AG10803 (cell line): ENCODE measurements around the gene TMEM236.
A peak's percentile ranks its signal among the peaks of the same experiment; 100 is the strongest.

ENCODE experiments used
- DNase-seq: peaks from one replicate; pipeline ENCODE4 v3.0.0; 2010; ENCODE audit warnings: low read depth
- H3K4me3 ChIP-seq: 2 replicates; pipeline ENCODE4 v1.5.1; 2011; ENCODE audit warnings: mild to moderate bottlenecking, low read length, control low read depth
- TF ChIP-seq, protein P1 (sequence below): conservative IDR thresholded peaks from 2 replicates; pipeline ENCODE4 v1.5.1; 2011; ENCODE audit warnings: mild to moderate bottlenecking, low read length, control low read depth, inconsistent platforms

Gene TMEM236

DNA sequence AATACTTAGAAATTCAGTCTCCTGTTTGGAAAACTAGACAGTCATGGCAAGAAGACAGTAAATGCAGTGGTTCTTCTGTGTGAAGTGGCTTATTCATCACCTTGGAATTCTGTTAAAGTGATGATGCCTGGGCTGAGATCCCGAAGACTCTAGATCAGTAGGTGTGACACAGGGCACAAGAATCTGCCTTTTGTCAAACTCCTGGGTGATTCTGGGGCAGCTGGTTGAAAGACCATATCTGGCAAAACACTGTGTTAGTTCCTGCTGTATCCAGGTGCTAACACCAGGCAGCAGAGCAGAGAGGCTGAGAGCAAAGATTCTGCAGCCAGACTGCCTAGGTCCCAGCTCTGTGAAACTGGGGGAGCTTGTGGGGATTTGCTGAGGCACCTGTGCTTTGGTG is 83.7 kb downstream of the TMEM236 start:
- DNase-seq, result peak; percentile 94
- TF ChIP-seq, protein P1, sequence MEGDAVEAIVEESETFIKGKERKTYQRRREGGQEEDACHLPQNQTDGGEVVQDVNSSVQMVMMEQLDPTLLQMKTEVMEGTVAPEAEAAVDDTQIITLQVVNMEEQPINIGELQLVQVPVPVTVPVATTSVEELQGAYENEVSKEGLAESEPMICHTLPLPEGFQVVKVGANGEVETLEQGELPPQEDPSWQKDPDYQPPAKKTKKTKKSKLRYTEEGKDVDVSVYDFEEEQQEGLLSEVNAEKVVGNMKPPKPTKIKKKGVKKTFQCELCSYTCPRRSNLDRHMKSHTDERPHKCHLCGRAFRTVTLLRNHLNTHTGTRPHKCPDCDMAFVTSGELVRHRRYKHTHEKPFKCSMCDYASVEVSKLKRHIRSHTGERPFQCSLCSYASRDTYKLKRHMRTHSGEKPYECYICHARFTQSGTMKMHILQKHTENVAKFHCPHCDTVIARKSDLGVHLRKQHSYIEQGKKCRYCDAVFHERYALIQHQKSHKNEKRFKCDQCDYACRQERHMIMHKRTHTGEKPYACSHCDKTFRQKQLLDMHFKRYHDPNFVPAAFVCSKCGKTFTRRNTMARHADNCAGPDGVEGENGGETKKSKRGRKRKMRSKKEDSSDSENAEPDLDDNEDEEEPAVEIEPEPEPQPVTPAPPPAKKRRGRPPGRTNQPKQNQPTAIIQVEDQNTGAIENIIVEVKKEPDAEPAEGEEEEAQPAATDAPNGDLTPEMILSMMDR, result peak; percentile 31
- no peak overlapping the region for H3K4me3 ChIP-seq

DNA sequence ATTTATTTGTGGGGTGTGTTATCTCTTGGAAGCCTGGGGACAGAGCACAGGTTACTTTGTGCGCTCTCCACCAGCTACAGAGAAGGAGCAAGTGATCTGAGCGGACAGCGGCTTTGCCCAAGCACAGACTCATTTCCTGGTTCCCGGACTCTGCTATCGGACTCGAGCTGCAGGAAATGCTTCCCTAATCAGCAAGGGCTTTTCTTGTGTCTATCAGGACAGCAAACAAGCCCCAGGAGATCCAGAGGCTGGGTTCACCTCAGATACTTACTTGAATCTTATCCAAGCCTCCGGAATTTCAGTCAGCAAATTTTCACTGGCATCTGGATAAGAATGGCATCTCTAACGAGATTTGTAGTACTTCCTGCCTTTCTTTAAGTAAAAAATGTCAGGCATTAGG is 84.9 kb downstream of the TMEM236 start:
- peak overlapping the region; percentile 40 for H3K4me3 ChIP-seq
- peak; percentile 57 for DNase-seq

DNA sequence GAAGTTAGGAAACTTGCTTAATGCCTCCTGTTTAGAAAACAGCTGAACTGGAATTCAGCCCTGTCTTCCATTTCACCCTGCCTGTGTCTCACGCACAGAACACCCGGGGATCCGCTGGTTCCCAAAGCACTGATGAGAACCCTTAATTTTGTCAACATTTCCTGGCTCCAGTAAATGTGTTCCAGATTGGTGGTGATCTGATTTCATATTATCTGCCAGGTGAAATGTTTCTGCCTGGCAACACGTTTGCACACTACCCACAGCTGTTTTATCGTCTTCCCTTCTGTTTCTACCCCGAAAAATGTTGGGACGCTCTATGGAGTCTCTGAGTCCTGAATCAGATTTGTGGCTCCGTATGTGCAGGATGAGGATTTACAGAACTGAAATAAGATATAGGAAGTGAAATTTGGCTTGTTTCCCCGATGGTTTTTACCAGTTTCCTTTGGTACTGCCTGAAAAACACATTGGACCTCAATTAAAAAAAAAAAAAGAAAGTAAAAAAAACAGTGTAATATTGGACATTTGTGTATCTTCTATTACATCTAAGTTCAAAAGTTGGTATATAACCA is 86.2 kb downstream of the TMEM236 start:
- no peak overlapping the region for H3K4me3 ChIP-seq
- peak; percentile 42 for DNase-seq
- TF ChIP-seq, protein P1, result no peak

More for the DNA sequence above, 84.9 kb downstream of the TMEM236 start:
- TF ChIP-seq, protein P1, result no peak

DNA sequence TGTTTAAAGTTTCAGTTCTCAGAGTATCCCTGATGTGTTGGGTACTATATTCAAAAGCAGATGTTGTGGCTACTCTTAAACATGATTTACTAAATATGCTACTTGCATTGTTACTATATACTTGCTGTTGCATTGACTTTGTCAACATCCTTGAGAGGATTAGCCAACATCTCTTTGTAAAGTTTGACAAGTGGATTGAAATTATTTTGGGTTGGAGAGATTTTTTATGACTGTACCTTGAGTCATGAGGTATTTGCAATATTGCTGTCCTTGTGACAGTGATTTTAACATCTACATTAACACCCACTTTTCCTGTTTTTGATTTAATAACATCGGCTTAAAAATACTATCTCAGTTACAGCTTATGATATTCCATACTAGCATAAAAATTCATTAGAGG is 89.0 kb downstream of the TMEM236 start:
- H3K4me3 ChIP-seq, result no peak overlapping the region
- TF ChIP-seq, protein P1, result no peak
- DNase-seq, result peak; percentile 38

DNA sequence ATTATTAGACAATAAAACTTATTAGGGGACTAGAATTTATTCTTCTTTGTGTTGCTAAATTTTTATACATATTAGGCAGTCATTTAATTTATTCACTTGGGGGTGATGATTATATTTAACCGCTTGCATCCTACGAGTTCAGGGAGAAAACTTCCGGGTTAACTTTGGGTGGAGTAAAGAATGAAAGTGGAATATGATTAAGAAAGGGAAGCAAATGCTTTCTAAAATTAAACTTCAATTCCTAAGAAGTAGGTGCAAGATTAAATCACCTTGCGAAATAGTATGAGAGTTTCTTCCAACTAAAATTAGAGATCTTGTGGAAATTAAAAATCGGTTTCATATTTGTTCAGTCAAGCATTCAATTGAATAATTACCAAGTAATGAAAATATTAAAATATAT is 90.6 kb downstream of the TMEM236 start:
- DNase-seq, result no peak
- TF ChIP-seq, protein P1, result no peak
- no peak overlapping the region for H3K4me3 ChIP-seq

DNA sequence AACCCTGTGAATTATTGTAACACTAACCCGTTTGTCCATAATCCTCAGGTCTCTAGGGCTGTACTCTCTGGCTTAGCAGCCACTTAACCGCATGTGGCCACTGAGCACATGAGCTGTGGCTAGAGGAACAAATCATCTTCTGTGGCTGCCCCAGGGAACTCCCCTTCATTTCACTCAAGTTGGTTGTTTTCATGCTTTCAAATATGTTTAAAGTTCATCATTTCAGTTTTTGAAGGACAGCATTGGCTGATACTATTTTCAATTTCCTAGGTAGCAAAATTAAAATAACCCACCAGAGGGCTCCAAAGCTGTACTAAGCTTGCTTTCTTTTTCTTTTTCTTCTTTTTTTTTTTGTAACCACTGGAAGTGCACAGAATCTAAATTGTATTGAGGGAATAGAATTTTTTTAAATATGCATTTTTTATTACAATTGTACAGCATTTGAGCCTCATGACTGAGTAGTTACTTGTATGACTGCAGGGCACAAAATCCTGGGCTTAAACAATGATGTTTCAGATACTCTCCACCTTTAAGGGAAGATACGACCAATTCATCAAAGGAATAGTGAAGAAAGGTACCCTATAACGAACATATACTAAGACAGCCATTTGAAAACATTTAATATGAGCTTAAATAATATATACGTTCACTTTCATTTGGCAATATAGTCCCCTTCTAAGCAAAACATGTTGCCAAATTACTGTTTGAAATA is 95.7 kb downstream of the TMEM236 start:
- TF ChIP-seq, protein P1, result peak; percentile 58
- DNase-seq, result peak; percentile 30
- no peak overlapping the region for H3K4me3 ChIP-seq

DNA sequence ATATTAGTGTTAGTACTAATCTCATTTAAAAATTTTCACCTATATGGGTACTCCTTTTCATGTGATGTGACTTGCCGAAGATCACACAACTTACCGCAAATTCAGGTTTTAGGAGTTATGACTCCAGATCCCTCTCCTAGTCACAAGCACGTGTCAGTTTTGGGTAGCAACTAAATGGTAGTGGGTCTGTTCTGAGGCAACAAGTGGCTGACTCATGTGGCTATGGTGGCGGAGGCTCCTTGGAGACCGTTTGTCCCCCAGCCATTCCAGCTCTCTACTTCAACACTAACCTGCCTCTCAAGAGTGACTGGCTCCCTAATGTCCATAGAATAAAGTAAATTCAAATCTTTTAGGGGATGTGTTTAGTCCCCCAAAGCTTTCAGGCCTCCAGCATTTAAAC is 96.6 kb downstream of the TMEM236 start:
- TF ChIP-seq, protein P1, result no peak
- DNase-seq, result no peak
- no peak overlapping the region for H3K4me3 ChIP-seq
